MM.1S (cell line): ENCODE data around the gene DEPDC5.

ENCODE experiments used
- DNase-seq: peaks from one replicate; pipeline ENCODE4 v3.0.0-alpha.2; 2015
- H2AFZ ChIP-seq: fragments of 300-600 bp; sonication (generic); 2 replicates; pipeline ENCODE4 v1.6.0; 2016; ENCODE audit warnings: antibody characterized with exemption, low read length
- H3F3A ChIP-seq: fragments of 300-600 bp; sonication (generic); 2 replicates; pipeline ENCODE4 v1.6.1; 2016; ENCODE audit warnings: mild to moderate bottlenecking, antibody characterized with exemption, low read length, moderate library complexity, mixed read lengths; ENCODE audit not compliant: insufficient read depth
- H3K27ac ChIP-seq: fragments of 300-600 bp; sonication (generic); 2 replicates; pipeline ENCODE4 v1.5.1; 2016; ENCODE audit warnings: mild to moderate bottlenecking, low read length
- H3K27me3 ChIP-seq: fragments of 300-600 bp; sonication (generic); replicated peaks from 2 replicates; pipeline ENCODE4 v1.6.0; 2016; ENCODE audit warnings: low read length; ENCODE audit not compliant: insufficient read depth
- H3K36me3 ChIP-seq: fragments of 300-600 bp; sonication (generic); replicated peaks from 2 replicates; pipeline ENCODE4 v1.6.1; 2016; ENCODE audit warnings: mild to moderate bottlenecking, low read length, mixed read lengths; ENCODE audit not compliant: insufficient read depth
- H3K4me1 ChIP-seq: fragments of 300-600 bp; sonication (generic); 2 replicates; pipeline ENCODE4 v1.6.1; 2016; ENCODE audit warnings: low read length, mixed read lengths
- H3K4me2 ChIP-seq: fragments of 300-600 bp; sonication (generic); 2 replicates; pipeline ENCODE4 v1.6.0; 2016; ENCODE audit warnings: low read depth, low read length
- H3K4me3 ChIP-seq: fragments of 300-600 bp; sonication (generic); 2 replicates; pipeline ENCODE4 v1.5.1; 2016; ENCODE audit warnings: low read length, mixed read lengths
- H3K79me2 ChIP-seq: fragments of 300-600 bp; sonication (generic); 2 replicates; pipeline ENCODE4 v1.6.1; 2016; ENCODE audit warnings: mixed run types, low read length, mixed read lengths
- H3K9ac ChIP-seq: fragments of 300-600 bp; sonication (generic); 2 replicates; pipeline ENCODE4 v1.6.1; 2016; ENCODE audit warnings: low read length, mixed read lengths
- H3K9me2 ChIP-seq: fragments of 300-600 bp; sonication (generic); replicated peaks from 2 replicates; pipeline ENCODE4 v1.6.1; 2016; ENCODE audit warnings: mild to moderate bottlenecking, low read length, mixed read lengths; ENCODE audit not compliant: insufficient read depth
- H3K9me3 ChIP-seq: fragments of 300-600 bp; sonication (generic); replicated peaks from 2 replicates; pipeline ENCODE4 v1.6.1; 2016; ENCODE audit warnings: mild to moderate bottlenecking, low read length, mixed read lengths; ENCODE audit not compliant: insufficient read depth
- H4K20me1 ChIP-seq: fragments of 300-600 bp; sonication (generic); 2 replicates; pipeline ENCODE4 v1.6.1; 2016; ENCODE audit warnings: mild to moderate bottlenecking, low read length, moderate library complexity, mixed read lengths; ENCODE audit not compliant: insufficient read depth
- EZH2 ChIP-seq: fragments of 300-600 bp; sonication (generic); optimal IDR thresholded peaks from 2 replicates; pipeline ENCODE3; 2017; ENCODE audit warnings: low read depth, mild to moderate bottlenecking, antibody characterized with exemption, low read length, mixed read lengths
- EZH2phosphoT487 ChIP-seq: fragments of 300-600 bp; sonication (generic); IDR thresholded peaks from 2 replicates; pipeline ENCODE4 v1.6.1; 2018; ENCODE audit warnings: antibody characterized with exemption, low read length
- TF ChIP-seq, protein P1 (sequence below): fragments of 300-600 bp; sonication (generic); IDR thresholded peaks from 2 replicates; pipeline ENCODE4 v1.5.1; 2016; ENCODE audit warnings: antibody characterized with exemption, low read length, mixed read lengths

Gene DEPDC5

DNA sequence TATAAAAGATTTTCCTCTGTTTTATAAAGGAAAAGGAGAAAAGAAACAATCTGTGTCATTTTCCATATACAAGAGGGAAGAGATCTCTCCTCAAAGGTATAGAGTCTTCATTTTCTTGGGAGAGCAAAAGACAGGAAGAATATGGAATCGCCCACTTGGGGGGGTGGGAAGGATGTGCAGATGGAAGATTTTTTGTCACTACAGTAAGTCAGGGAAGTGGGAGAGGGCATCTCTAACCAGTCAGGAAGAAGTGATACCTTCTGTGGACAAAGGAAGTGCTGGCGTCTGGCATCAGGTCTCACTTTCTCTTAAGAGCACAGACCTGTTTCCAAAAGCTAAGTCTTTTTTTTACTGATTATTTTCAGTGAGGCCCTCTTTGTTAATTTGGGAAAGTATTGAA lies 5.3 kb upstream of the DEPDC5 start:
- TF ChIP-seq, protein P1, sequence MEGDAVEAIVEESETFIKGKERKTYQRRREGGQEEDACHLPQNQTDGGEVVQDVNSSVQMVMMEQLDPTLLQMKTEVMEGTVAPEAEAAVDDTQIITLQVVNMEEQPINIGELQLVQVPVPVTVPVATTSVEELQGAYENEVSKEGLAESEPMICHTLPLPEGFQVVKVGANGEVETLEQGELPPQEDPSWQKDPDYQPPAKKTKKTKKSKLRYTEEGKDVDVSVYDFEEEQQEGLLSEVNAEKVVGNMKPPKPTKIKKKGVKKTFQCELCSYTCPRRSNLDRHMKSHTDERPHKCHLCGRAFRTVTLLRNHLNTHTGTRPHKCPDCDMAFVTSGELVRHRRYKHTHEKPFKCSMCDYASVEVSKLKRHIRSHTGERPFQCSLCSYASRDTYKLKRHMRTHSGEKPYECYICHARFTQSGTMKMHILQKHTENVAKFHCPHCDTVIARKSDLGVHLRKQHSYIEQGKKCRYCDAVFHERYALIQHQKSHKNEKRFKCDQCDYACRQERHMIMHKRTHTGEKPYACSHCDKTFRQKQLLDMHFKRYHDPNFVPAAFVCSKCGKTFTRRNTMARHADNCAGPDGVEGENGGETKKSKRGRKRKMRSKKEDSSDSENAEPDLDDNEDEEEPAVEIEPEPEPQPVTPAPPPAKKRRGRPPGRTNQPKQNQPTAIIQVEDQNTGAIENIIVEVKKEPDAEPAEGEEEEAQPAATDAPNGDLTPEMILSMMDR: no peak
- TF ChIP-seq EZH2phosphoT487: no peak
- TF ChIP-seq EZH2: no peak
- Histone ChIP-seq H3K9ac (peak overlapping the region; percentile 88; the same call in 1 of the 2 replicates), H3K27ac (no peak overlapping the region), H3F3A (peaks cover 8% of the 10 kb centered on the region; the same call in 1 of the 2 replicates), H2AFZ (no peak overlapping the region), H3K4me3 (peak overlapping the region; percentile 79), H3K4me1 (peaks cover 5% of the 10 kb centered on the region; the same call in 1 of the 2 replicates), H3K79me2 (peaks cover 53% of the 10 kb centered on the region), H3K4me2 (peak overlapping the region; percentile 71), H3K27me3 (no peaks in the 10 kb centered on the region), H3K36me3 (no peaks in the 10 kb centered on the region), H3K9me3 (no peaks in the 10 kb centered on the region), H4K20me1 (no peaks in the 10 kb centered on the region), H3K9me2 (no peaks in the 10 kb centered on the region)
- DNase-seq: no peak

- Histone ChIP-seq H3K9me3 (no peaks in the 10 kb centered on the region), H3K4me3 (peak within 1 kb of the TSS; percentile 79), H4K20me1 (no peaks in the 10 kb centered on the region), H3F3A (peaks cover 9% of the 10 kb centered on the region; the same call in 1 of the 2 replicates), H3K27me3 (no peaks in the 10 kb centered on the region), H3K4me2 (peak within 1 kb of the TSS; percentile 93), H3K4me1 (peaks cover 8% of the 10 kb centered on the region), H3K9me2 (no peaks in the 10 kb centered on the region), H3K36me3 (no peaks in the 10 kb centered on the region), H3K79me2 (peaks cover 49% of the 10 kb centered on the region), H2AFZ (peak within 1 kb of the TSS; percentile 93), H3K9ac (peak within 1 kb of the TSS; percentile 88), H3K27ac (peak within 1 kb of the TSS; percentile 74; the same call in 1 of the 2 replicates)
- peak; percentile 97 for DNase-seq
- no peak for TF ChIP-seq EZH2phosphoT487
- TF ChIP-seq, protein P1: no peak
- no peak for TF ChIP-seq EZH2
These were observed 4.0 kb upstream of the DEPDC5 start, which contains the start of gene PRR14L for GRCh38 chr22:31749636-31750364. TSS of gene PRR14L (minus strand) at chr22:31750132. CDS start at chr22:31738860, 11,272 bp downstream.

DNA sequence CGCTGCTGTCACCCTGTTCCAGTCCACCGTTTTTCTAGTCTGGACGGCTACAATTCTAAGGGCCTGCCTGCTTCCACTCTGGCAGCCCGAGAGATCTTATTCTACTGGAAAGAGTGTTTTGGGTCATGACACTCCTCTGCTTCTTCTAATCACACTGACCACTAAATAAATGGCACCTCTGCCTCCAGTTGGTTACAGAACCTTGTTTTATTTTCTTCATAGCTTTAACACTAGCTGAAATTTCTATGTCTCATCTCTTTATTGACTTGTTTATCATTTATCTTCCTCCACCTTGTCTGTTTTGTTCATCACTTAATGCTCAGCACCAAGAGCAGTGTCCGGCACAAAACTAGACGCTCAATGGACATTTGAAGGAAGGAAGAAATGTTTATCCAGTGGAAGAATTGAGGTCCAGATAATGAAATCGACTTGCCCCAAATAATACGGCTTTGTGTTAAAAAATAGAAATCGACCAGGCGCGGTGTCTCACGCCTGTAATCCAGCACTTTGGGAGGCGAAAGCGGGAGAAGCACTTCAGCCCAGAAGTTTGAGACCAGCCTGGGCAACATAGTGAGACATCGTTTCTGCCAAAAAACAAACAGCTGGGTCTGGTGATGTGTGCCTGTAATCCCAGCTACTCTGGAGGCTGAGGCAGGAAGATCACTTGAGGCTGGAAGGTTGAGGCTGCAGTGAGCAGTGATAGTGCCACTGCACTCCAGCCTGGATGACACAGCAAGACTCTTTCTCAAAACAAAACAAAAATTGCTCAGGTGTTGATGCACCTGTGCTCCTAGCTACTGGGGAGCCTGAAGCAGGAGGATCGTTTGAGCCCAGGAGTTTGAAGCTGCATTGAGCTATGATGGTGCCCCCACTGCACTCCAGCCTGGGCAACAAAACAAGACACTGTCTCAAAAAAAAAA lies 3.2 kb upstream of the DEPDC5 start:
- Histone ChIP-seq H3K9me3 (no peaks in the 10 kb centered on the region), H3K27ac (peak overlapping the region; percentile 27; the same call in 1 of the 2 replicates), H2AFZ (peak overlapping the region; percentile 93)

More for the DNA sequence above, 3.2 kb upstream of the DEPDC5 start:
- Histone ChIP-seq H3K36me3 (no peaks in the 10 kb centered on the region), H3K79me2 (peaks cover 55% of the 10 kb centered on the region), H3K4me2 (peak overlapping the region; percentile 93), H3K4me3 (peak overlapping the region; percentile 45; the same call in 1 of the 2 replicates), H4K20me1 (no peaks in the 10 kb centered on the region), H3K9ac (peak overlapping the region; percentile 88; the same call in 1 of the 2 replicates), H3K4me1 (peaks cover 11% of the 10 kb centered on the region), H3K27me3 (no peaks in the 10 kb centered on the region), H3K9me2 (no peaks in the 10 kb centered on the region), H3F3A (peaks cover 9% of the 10 kb centered on the region; the same call in 1 of the 2 replicates)
- TF ChIP-seq, protein P1: no peak
- TF ChIP-seq EZH2phosphoT487: no peak
- no peak for TF ChIP-seq EZH2
- no peak for DNase-seq
